Measurements from ENCODE around the gene ADGRF5. TPM values are rescaled to one million over a fixed set of nuclear protein-coding genes. Genes with fewer than 3 reads are reported as not detected.

The ADGRF5 gene
- total RNA-seq, 1 experiment from 2014 or later = under 0.01 TPM

GRCh38 chr6:46915380-46915779 is 6.4 kb downstream of the ADGRF5 start:
- Histone ChIP-seq H3K27me3 (ENCODE audit: control insufficient read depth, insufficient read depth, low read length) (no peaks in the 10 kb centered on the region), H3K36me3 (replicated peaks; ENCODE audit: control insufficient read depth, insufficient read depth, low read length) (no peaks in the 10 kb centered on the region), H3K4me3 (ENCODE audit: insufficient read depth, low read depth, low read length) (no peak overlapping the region)
- no peak for DNase-seq

- no peak for DNase-seq
- Histone ChIP-seq H3K4me3 (ENCODE audit: insufficient read depth, low read depth, low read length) (no peak overlapping the region), H3K36me3 (replicated peaks; ENCODE audit: control insufficient read depth, insufficient read depth, low read length) (no peaks in the 10 kb centered on the region), H3K27me3 (ENCODE audit: control insufficient read depth, insufficient read depth, low read length) (no peaks in the 10 kb centered on the region)
Observed at GRCh38 chr6:46914279-46914810, 7.4 kb downstream of the ADGRF5 start.

- Histone ChIP-seq H3K4me3 (ENCODE audit: insufficient read depth, low read depth, low read length) (no peak overlapping the region), H3K36me3 (replicated peaks; ENCODE audit: control insufficient read depth, insufficient read depth, low read length) (no peaks in the 10 kb centered on the region), H3K27me3 (ENCODE audit: control insufficient read depth, insufficient read depth, low read length) (no peaks in the 10 kb centered on the region)
- DNase-seq = no peak
Observed at GRCh38 chr6:46909371-46909770, 12.4 kb downstream of the ADGRF5 start.

- H3K4me3 ChIP-seq (ENCODE audit: insufficient read depth, low read depth, low read length) = no peak overlapping the region
- DNase-seq = no peak
- no peaks in the 10 kb centered on the region for H3K36me3 ChIP-seq (replicated peaks; ENCODE audit: control insufficient read depth, insufficient read depth, low read length)
- H3K27me3 ChIP-seq (ENCODE audit: control insufficient read depth, insufficient read depth, low read length) = no peaks in the 10 kb centered on the region
Observed at GRCh38 chr6:46906776-46907175, 15.0 kb downstream of the ADGRF5 start.

GRCh38 chr6:46904117-46904516 is 17.6 kb downstream of the ADGRF5 start:
- no peak for DNase-seq
- no peaks in the 10 kb centered on the region for H3K27me3 ChIP-seq (ENCODE audit: control insufficient read depth, insufficient read depth, low read length)
- no peak overlapping the region for H3K4me3 ChIP-seq (ENCODE audit: insufficient read depth, low read depth, low read length)
- no peaks in the 10 kb centered on the region for H3K36me3 ChIP-seq (replicated peaks; ENCODE audit: control insufficient read depth, insufficient read depth, low read length)

GRCh38 chr6:46903175-46903574 is 18.6 kb downstream of the ADGRF5 start:
- H3K27me3 ChIP-seq (ENCODE audit: control insufficient read depth, insufficient read depth, low read length) = no peaks in the 10 kb centered on the region
- DNase-seq = no peak
- no peaks in the 10 kb centered on the region for H3K36me3 ChIP-seq (replicated peaks; ENCODE audit: control insufficient read depth, insufficient read depth, low read length)
- H3K4me3 ChIP-seq (ENCODE audit: insufficient read depth, low read depth, low read length) = no peak overlapping the region

- DNase-seq = no peak
- Histone ChIP-seq H3K4me3 (ENCODE audit: insufficient read depth, low read depth, low read length) (no peak overlapping the region), H3K27me3 (ENCODE audit: control insufficient read depth, insufficient read depth, low read length) (no peaks in the 10 kb centered on the region), H3K36me3 (replicated peaks; ENCODE audit: control insufficient read depth, insufficient read depth, low read length) (no peaks in the 10 kb centered on the region)
Observed at GRCh38 chr6:46901882-46902314, 19.8 kb downstream of the ADGRF5 start.

GRCh38 chr6:46900266-46900665 is 21.5 kb downstream of the ADGRF5 start:
- H3K36me3 ChIP-seq (replicated peaks; ENCODE audit: control insufficient read depth, insufficient read depth, low read length) = no peaks in the 10 kb centered on the region
- no peaks in the 10 kb centered on the region for H3K27me3 ChIP-seq (ENCODE audit: control insufficient read depth, insufficient read depth, low read length)
- DNase-seq = no peak
- no peak overlapping the region for H3K4me3 ChIP-seq (ENCODE audit: insufficient read depth, low read depth, low read length)

- Histone ChIP-seq H3K4me3 (ENCODE audit: insufficient read depth, low read depth, low read length) (no peak overlapping the region), H3K27me3 (ENCODE audit: control insufficient read depth, insufficient read depth, low read length) (no peaks in the 10 kb centered on the region), H3K36me3 (replicated peaks; ENCODE audit: control insufficient read depth, insufficient read depth, low read length) (no peaks in the 10 kb centered on the region)
- DNase-seq = no peak
Observed at GRCh38 chr6:46899659-46900058, 22.1 kb downstream of the ADGRF5 start.

- DNase-seq = no peak
- no peak overlapping the region for H3K4me3 ChIP-seq (ENCODE audit: insufficient read depth, low read depth, low read length)
- no peaks in the 10 kb centered on the region for H3K27me3 ChIP-seq (ENCODE audit: control insufficient read depth, insufficient read depth, low read length)
- H3K36me3 ChIP-seq (replicated peaks; ENCODE audit: control insufficient read depth, insufficient read depth, low read length) = no peaks in the 10 kb centered on the region
Observed at GRCh38 chr6:46898006-46898405, 23.7 kb downstream of the ADGRF5 start.

- H3K27me3 ChIP-seq (ENCODE audit: control insufficient read depth, insufficient read depth, low read length) = no peaks in the 10 kb centered on the region
- no peak overlapping the region for H3K4me3 ChIP-seq (ENCODE audit: insufficient read depth, low read depth, low read length)
- no peak for DNase-seq
Observed at GRCh38 chr6:46896871-46897270, 24.9 kb downstream of the ADGRF5 start.

GRCh38 chr6:46895930-46896329 is 25.8 kb downstream of the ADGRF5 start:
- no peak for DNase-seq
- Histone ChIP-seq H3K27me3 (ENCODE audit: control insufficient read depth, insufficient read depth, low read length) (no peaks in the 10 kb centered on the region), H3K4me3 (ENCODE audit: insufficient read depth, low read depth, low read length) (no peak overlapping the region)

More at GRCh38 chr6:46896871-46897270, 24.9 kb downstream of the ADGRF5 start:
- no peaks in the 10 kb centered on the region for H3K36me3 ChIP-seq (replicated peaks; ENCODE audit: control insufficient read depth, insufficient read depth, low read length)

GRCh38 chr6:46894433-46894832 is 27.3 kb downstream of the ADGRF5 start:
- Histone ChIP-seq H3K4me3 (ENCODE audit: insufficient read depth, low read depth, low read length) (no peak overlapping the region), H3K36me3 (replicated peaks; ENCODE audit: control insufficient read depth, insufficient read depth, low read length) (no peaks in the 10 kb centered on the region), H3K27me3 (ENCODE audit: control insufficient read depth, insufficient read depth, low read length) (no peaks in the 10 kb centered on the region)
- no peak for DNase-seq

More at GRCh38 chr6:46895930-46896329, 25.8 kb downstream of the ADGRF5 start:
- no peaks in the 10 kb centered on the region for H3K36me3 ChIP-seq (replicated peaks; ENCODE audit: control insufficient read depth, insufficient read depth, low read length)

GRCh38 chr6:46893648-46894047 is 28.1 kb downstream of the ADGRF5 start:
- Histone ChIP-seq H3K36me3 (replicated peaks; ENCODE audit: control insufficient read depth, insufficient read depth, low read length) (no peaks in the 10 kb centered on the region), H3K4me3 (ENCODE audit: insufficient read depth, low read depth, low read length) (no peak overlapping the region), H3K27me3 (ENCODE audit: control insufficient read depth, insufficient read depth, low read length) (no peaks in the 10 kb centered on the region)
- DNase-seq = no peak

GRCh38 chr6:46891252-46891795 is 30.4 kb downstream of the ADGRF5 start:
- DNase-seq = no peak
- no peaks in the 10 kb centered on the region for H3K36me3 ChIP-seq (replicated peaks; ENCODE audit: control insufficient read depth, insufficient read depth, low read length)
- no peak overlapping the region for H3K4me3 ChIP-seq (ENCODE audit: insufficient read depth, low read depth, low read length)
- H3K27me3 ChIP-seq (ENCODE audit: control insufficient read depth, insufficient read depth, low read length) = no peaks in the 10 kb centered on the region

- DNase-seq = no peak
- no peaks in the 10 kb centered on the region for H3K36me3 ChIP-seq (replicated peaks; ENCODE audit: control insufficient read depth, insufficient read depth, low read length)
- H3K27me3 ChIP-seq (ENCODE audit: control insufficient read depth, insufficient read depth, low read length) = no peaks in the 10 kb centered on the region
- no peak overlapping the region for H3K4me3 ChIP-seq (ENCODE audit: insufficient read depth, low read depth, low read length)
Observed at GRCh38 chr6:46888578-46888977, 33.2 kb downstream of the ADGRF5 start.

Measured in H7 (cell line).